ENCODE measurements around the gene RAB11FIP4.

DNA sequence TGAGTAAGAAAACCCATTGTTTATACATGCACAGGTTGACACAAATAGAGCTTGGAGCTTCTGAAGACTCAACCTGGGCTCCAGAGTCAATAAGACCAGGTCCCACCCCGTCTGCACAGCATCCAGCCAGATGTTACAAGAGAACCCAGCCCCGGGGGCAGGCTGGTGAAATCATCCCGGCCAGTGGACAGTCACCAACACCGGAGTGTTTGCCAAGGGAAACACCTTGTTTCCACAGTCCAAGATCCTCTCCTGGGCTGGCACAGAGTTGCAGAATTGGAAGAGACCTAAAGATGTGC, 90.3 kb downstream of the RAB11FIP4 start:
- TF ChIP-seq CTCF (IDR thresholded peaks at IDR 0.05) = no peak
- no peak for TF ChIP-seq REST (IDR thresholded peaks at IDR 0.05; ENCODE audit: low read depth, low read length)
- TF ChIP-seq FOXJ3 (CRISPR knock-in tag; IDR thresholded peaks at IDR 0.05) = no peak
- TF ChIP-seq RAD21 (IDR thresholded peaks at IDR 0.05; ENCODE audit: low read length) = no peak
- TF ChIP-seq NRF1 (IDR thresholded peaks at IDR 0.05; ENCODE audit: low read depth, low read length) = no peak
- no peak for TF ChIP-seq SMC3 (IDR thresholded peaks at IDR 0.05; ENCODE audit: low read depth, low read length)
- TF ChIP-seq RCOR1 (IDR thresholded peaks at IDR 0.05; ENCODE audit: low read length) = no peak
- TF ChIP-seq, protein P1, sequence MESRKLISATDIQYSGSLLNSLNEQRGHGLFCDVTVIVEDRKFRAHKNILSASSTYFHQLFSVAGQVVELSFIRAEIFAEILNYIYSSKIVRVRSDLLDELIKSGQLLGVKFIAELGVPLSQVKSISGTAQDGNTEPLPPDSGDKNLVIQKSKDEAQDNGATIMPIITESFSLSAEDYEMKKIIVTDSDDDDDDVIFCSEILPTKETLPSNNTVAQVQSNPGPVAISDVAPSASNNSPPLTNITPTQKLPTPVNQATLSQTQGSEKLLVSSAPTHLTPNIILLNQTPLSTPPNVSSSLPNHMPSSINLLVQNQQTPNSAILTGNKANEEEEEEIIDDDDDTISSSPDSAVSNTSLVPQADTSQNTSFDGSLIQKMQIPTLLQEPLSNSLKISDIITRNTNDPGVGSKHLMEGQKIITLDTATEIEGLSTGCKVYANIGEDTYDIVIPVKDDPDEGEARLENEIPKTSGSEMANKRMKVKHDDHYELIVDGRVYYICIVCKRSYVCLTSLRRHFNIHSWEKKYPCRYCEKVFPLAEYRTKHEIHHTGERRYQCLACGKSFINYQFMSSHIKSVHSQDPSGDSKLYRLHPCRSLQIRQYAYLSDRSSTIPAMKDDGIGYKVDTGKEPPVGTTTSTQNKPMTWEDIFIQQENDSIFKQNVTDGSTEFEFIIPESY (IDR thresholded peaks at IDR 0.05; ENCODE audit: borderline replicate concordance, low read depth) = no peak
- no peak for TF ChIP-seq RFX5 (IDR thresholded peaks at IDR 0.05; ENCODE audit: low read length)
- no peak for TF ChIP-seq USF2 (IDR thresholded peaks at IDR 0.05; ENCODE audit: borderline replicate concordance, low read depth, low read length)
